ENCODE data around the gene MAP3K2. TPM values are rescaled to one million over a fixed set of nuclear protein-coding genes. Genes with fewer than 3 reads are reported as not detected.

MAP3K2 gene
- total RNA-seq, 1 donor from 2014 or later: 71.0 TPM

- DNase-seq (ENCODE audit: low spot score): no peak
These were observed 36.2 kb downstream of the MAP3K2 start for GRCh38 chr2:127351603-127352002.

GRCh38 chr2:127348426-127349000 is 39.3 kb downstream of the MAP3K2 start:
- DNase-seq (ENCODE audit: low spot score): no peak

- no peak for DNase-seq (ENCODE audit: low spot score)
These were observed 39.9 kb downstream of the MAP3K2 start for GRCh38 chr2:127347734-127348392.

- no peak for DNase-seq (ENCODE audit: low spot score)
These were observed 40.8 kb downstream of the MAP3K2 start for GRCh38 chr2:127347015-127347414.

- DNase-seq (ENCODE audit: low spot score): no peak
These were observed 44.5 kb downstream of the MAP3K2 start for GRCh38 chr2:127343277-127343676.

GRCh38 chr2:127342101-127342500 is 45.7 kb downstream of the MAP3K2 start:
- DNase-seq (ENCODE audit: low spot score): no peak

GRCh38 chr2:127332335-127332734 is 55.4 kb downstream of the MAP3K2 start:
- DNase-seq (ENCODE audit: low spot score): no peak

GRCh38 chr2:127330753-127331152 is 57.0 kb downstream of the MAP3K2 start:
- no peak for DNase-seq (ENCODE audit: low spot score)

- DNase-seq (ENCODE audit: low spot score): no peak
These were observed 61.4 kb downstream of the MAP3K2 start for GRCh38 chr2:127326289-127326945.

- DNase-seq (ENCODE audit: low spot score): no peak
These were observed 63.1 kb downstream of the MAP3K2 start for GRCh38 chr2:127324635-127325034.

GRCh38 chr2:127321303-127321702 is 66.5 kb downstream of the MAP3K2 start:
- DNase-seq (ENCODE audit: low spot score): no peak

GRCh38 chr2:127320586-127321275 is 67.0 kb downstream of the MAP3K2 start:
- no peak for DNase-seq (ENCODE audit: low spot score)

- no peak for DNase-seq (ENCODE audit: low spot score)
These were observed 67.7 kb downstream of the MAP3K2 start for GRCh38 chr2:127320067-127320466.

- no peak for DNase-seq (ENCODE audit: low spot score)
These were observed 73.4 kb downstream of the MAP3K2 start for GRCh38 chr2:127314193-127314988.

- DNase-seq (ENCODE audit: low spot score): no peak
These were observed 74.4 kb downstream of the MAP3K2 start for GRCh38 chr2:127313406-127313805.

GRCh38 chr2:127310980-127311379 is 76.8 kb downstream of the MAP3K2 start:
- DNase-seq (ENCODE audit: low spot score): no peak

- DNase-seq (ENCODE audit: low spot score): no peak
These were observed 78.3 kb downstream of the MAP3K2 start for GRCh38 chr2:127309468-127309867.

GRCh38 chr2:127308586-127309138 is 79.1 kb downstream of the MAP3K2 start:
- no peak for DNase-seq (ENCODE audit: low spot score)

- DNase-seq (ENCODE audit: low spot score): no peak
These were observed 81.7 kb downstream of the MAP3K2 start for GRCh38 chr2:127305990-127306585.

GRCh38 chr2:127302168-127302567 is 85.6 kb downstream of the MAP3K2 start:
- DNase-seq (ENCODE audit: low spot score): no peak

Measured in mucosa of gallbladder (tissue), 1 donor.